Measurements from ENCODE around the gene C10orf71. TPM values are rescaled to one million over a fixed set of nuclear protein-coding genes. Genes with fewer than 3 reads are reported as not detected.

Gene C10orf71
- total RNA-seq, 1 donor from 2014 or later, result not detected

GRCh38 chr10:49313501-49314070 lies 14.6 kb downstream of the C10orf71 start:
- Histone ChIP-seq H3K27me3 (ENCODE audit: insufficient read depth, low read length) (no peaks in the 10 kb centered on the region), H3K4me2 (ENCODE audit: low read length) (no peak overlapping the region), H3K4me1 (ENCODE audit: insufficient read depth, low read length) (no peaks in the 10 kb centered on the region), H3K79me2 (ENCODE audit: insufficient read depth, low read length) (no peaks in the 10 kb centered on the region), H4K20me1 (ENCODE audit: insufficient read depth, low read length) (no peaks in the 10 kb centered on the region), H3K4me3 (ENCODE audit: insufficient read depth, low read depth, low read length) (no peak overlapping the region), H3K36me3 (ENCODE audit: insufficient read depth, low read length) (no peaks in the 10 kb centered on the region), H2AFZ (ENCODE audit: low read depth, low read length) (no peak overlapping the region), H3K9ac (ENCODE audit: low read length) (no peak overlapping the region), H3K9me3 (ENCODE audit: insufficient read depth, low read depth, low read length) (no peaks in the 10 kb centered on the region), H3K27ac (ENCODE audit: low read depth, low read length) (no peak overlapping the region)
- Mint-ChIP-seq H3K27me3 (ENCODE audit: low read depth, unreplicated experiment) (peaks cover 35% of the 10 kb centered on the region), H3K27ac (ENCODE audit: unreplicated experiment) (no peak overlapping the region), H3K9me3 (ENCODE audit: unreplicated experiment) (no peaks in the 10 kb centered on the region), H3K4me1 (ENCODE audit: low read depth, unreplicated experiment) (no peaks in the 10 kb centered on the region), H3K36me3 (ENCODE audit: low read depth, unreplicated experiment) (no peaks in the 10 kb centered on the region), H3K4me3 (ENCODE audit: unreplicated experiment) (no peak overlapping the region)
- no peak for DNase-seq (ENCODE audit: low read depth)
- FAIRE-seq, result no peak
- no peak for TF ChIP-seq EZH2 (IDR thresholded peaks at IDR 0.05; ENCODE audit: insufficient read depth, low read length)
- TF ChIP-seq CTCF (IDR thresholded peaks at IDR 0.05; ENCODE audit: insufficient read depth, low read depth, low read length), result no peak

GRCh38 chr10:49314806-49315205 lies 15.8 kb downstream of the C10orf71 start:
- no peaks in the 10 kb centered on the region for H4K20me1 ChIP-seq (ENCODE audit: insufficient read depth, low read length)
- no peaks in the 10 kb centered on the region for H3K79me2 ChIP-seq (ENCODE audit: insufficient read depth, low read length)
- no peaks in the 10 kb centered on the region for H3K4me1 ChIP-seq (ENCODE audit: insufficient read depth, low read length)
- DNase-seq (ENCODE audit: low read depth), result no peak
- no peaks in the 10 kb centered on the region for H3K36me3 ChIP-seq (ENCODE audit: insufficient read depth, low read length)
- no peak overlapping the region for H3K4me3 ChIP-seq (ENCODE audit: insufficient read depth, low read depth, low read length)
- H3K9me3 Mint-ChIP-seq (ENCODE audit: unreplicated experiment), result no peaks in the 10 kb centered on the region
- no peaks in the 10 kb centered on the region for H3K4me1 Mint-ChIP-seq (ENCODE audit: low read depth, unreplicated experiment)
- H3K9me3 ChIP-seq (ENCODE audit: insufficient read depth, low read depth, low read length), result no peaks in the 10 kb centered on the region
- peaks cover 38% of the 10 kb centered on the region for H3K27me3 Mint-ChIP-seq (ENCODE audit: low read depth, unreplicated experiment)
- H3K4me3 Mint-ChIP-seq (ENCODE audit: unreplicated experiment), result no peak overlapping the region
- no peaks in the 10 kb centered on the region for H3K36me3 Mint-ChIP-seq (ENCODE audit: low read depth, unreplicated experiment)
- TF ChIP-seq EZH2 (IDR thresholded peaks at IDR 0.05; ENCODE audit: insufficient read depth, low read length) (no peak), CTCF (IDR thresholded peaks at IDR 0.05; ENCODE audit: insufficient read depth, low read depth, low read length) (no peak)
- H3K27me3 ChIP-seq (ENCODE audit: insufficient read depth, low read length), result no peaks in the 10 kb centered on the region
- no peak for FAIRE-seq
- no peak overlapping the region for H2AFZ ChIP-seq (ENCODE audit: low read depth, low read length)
- no peak overlapping the region for H3K4me2 ChIP-seq (ENCODE audit: low read length)
- no peak overlapping the region for H3K27ac Mint-ChIP-seq (ENCODE audit: unreplicated experiment)
- H3K27ac ChIP-seq (ENCODE audit: low read depth, low read length), result no peak overlapping the region
- H3K9ac ChIP-seq (ENCODE audit: low read length), result no peak overlapping the region

- Histone ChIP-seq H3K4me2 (ENCODE audit: low read length) (no peak overlapping the region), H3K4me1 (ENCODE audit: insufficient read depth, low read length) (no peaks in the 10 kb centered on the region), H3K9me3 (ENCODE audit: insufficient read depth, low read depth, low read length) (no peaks in the 10 kb centered on the region), H3K4me3 (ENCODE audit: insufficient read depth, low read depth, low read length) (no peak overlapping the region), H3K9ac (ENCODE audit: low read length) (no peak overlapping the region), H3K79me2 (ENCODE audit: insufficient read depth, low read length) (no peaks in the 10 kb centered on the region), H3K36me3 (ENCODE audit: insufficient read depth, low read length) (no peaks in the 10 kb centered on the region), H2AFZ (ENCODE audit: low read depth, low read length) (no peak overlapping the region), H3K27ac (ENCODE audit: low read depth, low read length) (no peak overlapping the region), H3K27me3 (ENCODE audit: insufficient read depth, low read length) (no peaks in the 10 kb centered on the region), H4K20me1 (ENCODE audit: insufficient read depth, low read length) (no peaks in the 10 kb centered on the region)
- FAIRE-seq, result no peak
- H3K36me3 Mint-ChIP-seq (ENCODE audit: low read depth, unreplicated experiment), result no peaks in the 10 kb centered on the region
- no peaks in the 10 kb centered on the region for H3K4me1 Mint-ChIP-seq (ENCODE audit: low read depth, unreplicated experiment)
- no peak for DNase-seq (ENCODE audit: low read depth)
- H3K27me3 Mint-ChIP-seq (ENCODE audit: low read depth, unreplicated experiment), result peaks cover 35% of the 10 kb centered on the region
- no peak for TF ChIP-seq EZH2 (IDR thresholded peaks at IDR 0.05; ENCODE audit: insufficient read depth, low read length)
- TF ChIP-seq CTCF (IDR thresholded peaks at IDR 0.05; ENCODE audit: insufficient read depth, low read depth, low read length), result no peak
- H3K4me3 Mint-ChIP-seq (ENCODE audit: unreplicated experiment), result no peak overlapping the region
- no peak overlapping the region for H3K27ac Mint-ChIP-seq (ENCODE audit: unreplicated experiment)
- H3K9me3 Mint-ChIP-seq (ENCODE audit: unreplicated experiment), result no peaks in the 10 kb centered on the region
These were observed 19.1 kb downstream of the C10orf71 start for GRCh38 chr10:49318028-49318427.

Data from astrocyte (in vitro differentiated cells and primary cell).